Non-pigmented ciliary epithelial cell (primary cell): ENCODE measurements around the gene CXCR4.
"Not testable (repeated sequence)": the region's sequence is repeated elsewhere in the genome, so short reads cannot be mapped to it uniquely, and the experiment has no call there.

Source experiments
- DNase-seq: peaks from one replicate; pipeline ENCODE4 v3.0.0-alpha.2; 2010; ENCODE audit warnings: low read depth

CXCR4 gene

GRCh38 chr2:136077107-136077506, 40.8 kb downstream of the CXCR4 start:
- DNase-seq = no peak

- no peak for DNase-seq
These were observed 42.5 kb downstream of the CXCR4 start for GRCh38 chr2:136075476-136075875.

GRCh38 chr2:136072621-136073020, 45.3 kb downstream of the CXCR4 start:
- no peak for DNase-seq

GRCh38 chr2:136071887-136072286, 46.1 kb downstream of the CXCR4 start:
- not testable (repeated sequence) for DNase-seq

- DNase-seq = no peak
These were observed 47.0 kb downstream of the CXCR4 start for GRCh38 chr2:136070913-136071312.

GRCh38 chr2:136069773-136070172, 48.2 kb downstream of the CXCR4 start:
- DNase-seq = no peak

GRCh38 chr2:136068581-136069227, 49.2 kb downstream of the CXCR4 start:
- no peak for DNase-seq

GRCh38 chr2:136067897-136068580, 49.9 kb downstream of the CXCR4 start:
- no peak for DNase-seq

GRCh38 chr2:136067459-136067858, 50.5 kb downstream of the CXCR4 start:
- no peak for DNase-seq

- no peak for DNase-seq
These were observed 52.0 kb downstream of the CXCR4 start for GRCh38 chr2:136065907-136066306.

GRCh38 chr2:136065384-136065783, 52.6 kb downstream of the CXCR4 start:
- DNase-seq = no peak
